H1 (cell line): ENCODE data around the gene CP. TPM values are rescaled to one million over a fixed set of nuclear protein-coding genes. Genes with fewer than 3 reads are reported as not detected.

Experiments used
- CTCF ChIA-PET: fragments of 300-600 bp; sonication (Branson Sonifier 250); formaldehyde crosslinking; loops from one replicate; lab custom pipeline; 2021; ENCODE audit not compliant: partially characterized antibody; lab: Charles Lee
- POLR2A ChIA-PET: fragments of 300-600 bp; sonication (Branson Sonifier 250); formaldehyde crosslinking; loops from one replicate; lab custom pipeline; 2021; ENCODE audit warnings: inconsistent platforms; ENCODE audit not compliant: partially characterized antibody; lab: Charles Lee
- DNase-seq, 2 experiments: peaks; one replicate each; pipeline versions ENCODE4 v3.0.0 to v3.0.0-alpha.2; 2010 to 2022; ENCODE audit warnings: low spot score in 2 of 2, low read depth in 1 of 2, mixed read lengths in 1 of 2
- FAIRE-seq: peaks from 2 replicates; lab custom pipeline; 2011; peaks lifted over from hg19 to GRCh38; lab: Jason Lieb, UNC
- H2AFZ ChIP-seq: 2 replicates; pipeline ENCODE4 v1.8.1; 2012; ENCODE audit warnings: low read length, inconsistent platforms
- H2AK5ac ChIP-seq: 2 replicates; pipeline ENCODE4 v1.6.1; 2013; ENCODE audit warnings: low read depth, low read length
- H2BK120ac ChIP-seq: replicated peaks from 2 replicates; pipeline ENCODE3; 2013; ENCODE audit warnings: low read depth, low read length, inconsistent platforms
- H2BK12ac ChIP-seq: 2 replicates; pipeline ENCODE4 v1.6.1; 2013; ENCODE audit warnings: low read depth, low read length
- H2BK15ac ChIP-seq: 2 replicates; pipeline ENCODE4 v1.6.1; 2013; ENCODE audit warnings: low read length
- H2BK20ac ChIP-seq: 2 replicates; pipeline ENCODE4 v1.6.1; 2013; ENCODE audit warnings: low read length
- H2BK5ac ChIP-seq: 2 replicates; pipeline ENCODE4 v1.6.1; 2013; ENCODE audit warnings: low read depth, low read length
- H3K14ac ChIP-seq: 2 replicates; pipeline ENCODE4 v1.6.1; 2013; ENCODE audit warnings: inconsistent platforms; ENCODE audit not compliant: insufficient read length
- H3K18ac ChIP-seq: 2 replicates; pipeline ENCODE4 v1.6.1; 2013; ENCODE audit warnings: low read length; ENCODE audit errors: extremely low read depth
- H3K23ac ChIP-seq: 2 replicates; pipeline ENCODE4 v1.6.1; 2013; ENCODE audit warnings: inconsistent platforms; ENCODE audit not compliant: insufficient read length
- H3K23me2 ChIP-seq: 2 replicates; pipeline ENCODE4 v1.6.1; 2013; ENCODE audit warnings: low read depth, low read length
- H3K27ac ChIP-seq: 2 replicates; pipeline ENCODE4 v1.6.1; 2011; ENCODE audit warnings: low read depth, low read length, inconsistent platforms
- H3K27me3 ChIP-seq, 4 experiments: replicated peaks in 1 of 4; 1 replicate in 1 of 4; 2 replicates in 3 of 4; pipeline versions ENCODE4 v1.6.1 to v1.8.1; 2011 to 2013; ENCODE audit warnings: low read length in 3 of 4, mild to moderate bottlenecking in 3 of 4, inconsistent platforms in 2 of 4, mixed read lengths in 2 of 4, moderate library complexity in 1 of 4; ENCODE audit not compliant: control insufficient read depth in 3 of 4, insufficient read depth in 3 of 4; ENCODE audit errors: extremely low read depth in 1 of 4
- H3K36me3 ChIP-seq, 4 experiments: 2 replicates each; pipeline versions ENCODE4 v1.6.1 to v1.8.1; 2011 to 2013; ENCODE audit warnings: mild to moderate bottlenecking in 4 of 4, low read length in 3 of 4, moderate library complexity in 2 of 4, control low read depth in 1 of 4, inconsistent platforms in 1 of 4; ENCODE audit not compliant: insufficient read depth in 4 of 4, control insufficient read depth in 2 of 4
- H3K4ac ChIP-seq: replicated peaks from 2 replicates; pipeline ENCODE3; 2013; ENCODE audit warnings: low read length, low read depth, mixed read lengths, inconsistent platforms; ENCODE audit not compliant: insufficient read length
- H3K4me1 ChIP-seq, 4 experiments: replicated peaks in 1 of 4; 1 replicate in 1 of 4; 2 replicates in 3 of 4; pipeline versions ENCODE4 v1.6.1 to v1.8.1; 2011 to 2013; ENCODE audit warnings: low read length in 3 of 4, inconsistent platforms in 2 of 4, mixed read lengths in 1 of 4; ENCODE audit not compliant: insufficient read depth in 4 of 4, control insufficient read depth in 3 of 4
- H3K4me2 ChIP-seq, 2 experiments: 2 replicates each; pipeline versions ENCODE4 v1.6.1 to v1.8.1; 2011 to 2013; ENCODE audit warnings: low read depth in 2 of 2, low read length in 2 of 2, control low read depth in 1 of 2, inconsistent platforms in 1 of 2, mild to moderate bottlenecking in 1 of 2; ENCODE audit not compliant: insufficient read depth in 1 of 2
- H3K4me3 ChIP-seq, 4 experiments: fragments of 200-600, 300-600 bp in 1 of 4; sonication (generic), shearing (Covaris generic), sonication (Bioruptor Twin) in 1 of 4; 2 replicates each; pipeline versions ENCODE4 v1.5.1 to v1.8.1; 2011 to 2016; ENCODE audit warnings: low read length in 4 of 4, low read depth in 3 of 4, control low read depth in 2 of 4, inconsistent platforms in 2 of 4, mild to moderate bottlenecking in 2 of 4, mixed read lengths in 1 of 4, moderate library complexity in 1 of 4; ENCODE audit not compliant: insufficient read depth in 2 of 4; ENCODE audit errors: extremely low read depth in 1 of 4
- H3K56ac ChIP-seq: replicated peaks from 2 replicates; pipeline ENCODE3; 2013; ENCODE audit warnings: low read depth, mild to moderate bottlenecking, mixed read lengths, low read length, inconsistent platforms; ENCODE audit not compliant: insufficient read length
- H3K79me1 ChIP-seq: 2 replicates; pipeline ENCODE4 v1.6.1; 2013; ENCODE audit warnings: low read depth, low read length, control low read depth
- H3K79me2 ChIP-seq, 2 experiments: 2 replicates each; pipeline versions ENCODE4 v1.6.1 to v1.8.1; 2012 to 2013; ENCODE audit warnings: low read length in 2 of 2, mild to moderate bottlenecking in 2 of 2, inconsistent platforms in 1 of 2; ENCODE audit not compliant: insufficient read depth in 2 of 2, control insufficient read depth in 1 of 2
- H3K9ac ChIP-seq, 4 experiments: replicated peaks in 1 of 4; 1 replicate in 1 of 4; 2 replicates in 3 of 4; pipeline versions ENCODE4 v1.6.1 to v1.8.1; 2011 to 2013; ENCODE audit warnings: low read depth in 3 of 4, low read length in 3 of 4, control low read depth in 2 of 4, mild to moderate bottlenecking in 2 of 4, moderate library complexity in 2 of 4, inconsistent platforms in 1 of 4; ENCODE audit errors: extremely low read depth in 1 of 4
- H3K9me3 ChIP-seq, 2 experiments: 2 replicates each; pipeline versions ENCODE4 v1.6.1 to v1.8.1; 2012 to 2013; ENCODE audit warnings: mild to moderate bottlenecking in 2 of 2, moderate library complexity in 2 of 2, control low read depth in 1 of 2, inconsistent platforms in 1 of 2, low read depth in 1 of 2, low read length in 1 of 2, mixed read lengths in 1 of 2; ENCODE audit not compliant: insufficient read depth in 2 of 2
- H4K20me1 ChIP-seq, 2 experiments: replicated peaks in 1 of 2; 2 replicates each; pipeline versions ENCODE3 to v1.8.1; 2011 to 2013; ENCODE audit warnings: inconsistent platforms in 2 of 2, low read length in 2 of 2, mild to moderate bottlenecking in 1 of 2; ENCODE audit not compliant: insufficient read depth in 2 of 2, control insufficient read depth in 1 of 2
- H4K5ac ChIP-seq: 2 replicates; pipeline ENCODE4 v1.6.1; 2013; ENCODE audit warnings: low read length, low read depth, mixed read lengths, inconsistent platforms; ENCODE audit not compliant: insufficient read length
- H4K8ac ChIP-seq: 2 replicates; pipeline ENCODE4 v1.8.0; 2013; ENCODE audit warnings: mild to moderate bottlenecking, moderate library complexity, low read length, inconsistent platforms; ENCODE audit not compliant: insufficient read depth; ENCODE audit errors: extremely low read depth
- H4K91ac ChIP-seq: replicated peaks from 2 replicates; pipeline ENCODE3; 2013; ENCODE audit warnings: low read length, mixed read lengths, inconsistent platforms; ENCODE audit not compliant: insufficient read length
- BACH1 ChIP-seq: IDR thresholded peaks from 2 replicates; pipeline ENCODE4 v1.6.1; 2012; ENCODE audit warnings: low read length, improper control_type of control experiment
- CEBPB ChIP-seq: IDR thresholded peaks from 2 replicates; pipeline ENCODE4 v1.6.1; 2012; ENCODE audit warnings: low read depth, low read length
- E2F6 ChIP-seq: IDR thresholded peaks from 2 replicates; pipeline ENCODE4 v1.6.1; 2012; ENCODE audit warnings: inconsistent platforms
- HDAC6 ChIP-seq: IDR thresholded peaks from one replicate; pipeline ENCODE4 v1.7.1; 2012; ENCODE audit warnings: low read depth, mild to moderate bottlenecking, inconsistent platforms, low read length, moderate library complexity
- POLR2A ChIP-seq, 2 experiments: IDR thresholded peaks; 1 replicate in 1 of 2; 2 replicates in 1 of 2; pipeline ENCODE4 v1.6.1; 2011; ENCODE audit warnings: low read depth in 2 of 2, low read length in 2 of 2, mild to moderate bottlenecking in 2 of 2; ENCODE audit errors: control extremely low read depth in 1 of 2
- WGBS, 2 experiments: shearing (Covaris generic) in 1 of 2; methylation state at CpG; one replicate each; pipeline versions ENCODE4 v1.1.6 to v1.1.7; 2013 to 2015; ENCODE audit warnings: low lambda C conversion rate in 2 of 2, mixed read lengths in 2 of 2, inconsistent platforms in 1 of 2, low coverage in 1 of 2, missing lambda C conversion rate in 1 of 2; ENCODE audit not compliant: insufficient replicate concordance in 2 of 2, insufficient coverage in 1 of 2, insufficient read length in 1 of 2; ENCODE audit errors: extremely low coverage in 1 of 2, missing lambda C conversion rate in 1 of 2; 5-methylcytosine and 5-hydroxymethylcytosine counted together
- polyA plus RNA-seq, 7 experiments: library from polyadenylated mRNA; depleted of rRNA in 3 of 7; stranded (reverse) in 5 of 7; unstranded in 2 of 7; fragments of >200 nt in 5 of 7; fragments of 200-250 nt in 2 of 7; gene quantifications; 1 replicate in 5 of 7; 2 replicates in 1 of 7; 4 replicates in 1 of 7; pipeline versions ENCODE4 v1.2.1 to v1.2.3, GENCODE V29; 2011 to 2013; ENCODE audit warnings: missing spikeins in 2 of 7, mixed read lengths in 2 of 7
- total RNA-seq: library from RNA; stranded (reverse); fragmentation: NEBNext Ultra II Directional; extraction: Animal tissue kit (Norgen Biotek cat#: 25700); gene quantifications from 2 replicates; pipeline ENCODE4 v1.2.1, GENCODE V29; 2021

Gene CP
- total and polyA plus RNA-seq, 2 of the 8 experiments (the other 6 are each of a cell fraction or from before 2014, with no cell fraction given), result 0.32 to 2.6 TPM

- Histone ChIP-seq H3K36me3 (no peaks in the 10 kb centered on the region), H3K14ac (no peak overlapping the region), H3K4me1 (peaks cover 0 to 10% (median under 1%) of the 10 kb centered on the region in 4 experiments; a peak in 2 of 7 replicates), H3K9me3 (no peaks in the 10 kb centered on the region), H3K79me1 (no peaks in the 10 kb centered on the region), H4K8ac (no peak overlapping the region), H4K20me1 (no peaks in the 10 kb centered on the region), H2AK5ac (no peak overlapping the region), H3K27ac (no peak overlapping the region), H4K5ac (no peak overlapping the region), H3K9ac (no peak overlapping the region), H3K4me3 (no peak overlapping the region), H3K4me2 (no peak overlapping the region), H2BK12ac (no peak overlapping the region), H3K27me3 (peaks cover 0 to 5% (median 2%) of the 10 kb centered on the region in 4 experiments; a peak in 3 of 7 replicates), H2AFZ (0 out of 2 replicates have a peak overlapping the region, but pooled peaks have one; percentile 6), H3K23ac (no peak overlapping the region), H3K18ac (no peak overlapping the region), H3K23me2 (no peaks in the 10 kb centered on the region; the same call in 1 of the 2 replicates), H4K91ac (no peak overlapping the region), H3K79me2 (no peaks in the 10 kb centered on the region), H2BK120ac (no peak overlapping the region), H3K4ac (no peak overlapping the region), H2BK15ac (no peak overlapping the region), H2BK20ac (no peak overlapping the region), H2BK5ac (no peak overlapping the region), H3K56ac (no peak overlapping the region)
- no peak for DNase-seq
- POLR2A ChIA-PET, result interaction anchor here (1.4 kb wide), 1 partner anchor 11 kb away, joined by 3 read pairs; no protein-coding TSS in a partner anchor
- CTCF ChIA-PET, result interaction anchor here (1.1 to 2.4 kb wide), 3 partner anchors 16 to 126 kb away, joined by 3 to 9 read pairs (median 3); no protein-coding TSS in a partner anchor
- WGBS, 2 experiments, result 86% methylated on average over 3 of the region's 3 CpGs; no CpG with 5 or more reads in 1 of the 2 experiments
- FAIRE-seq, result no peak
- TF ChIP-seq E2F6 (no peak), POLR2A (IDR thresholded peaks at IDR 0.05; ENCODE audit: control extremely low read depth in 1 of 2, low read depth in 2 of 2, low read length in 2 of 2) (no peak), CEBPB (no peak), HDAC6 (no peak), BACH1 (no peak)
Measured at GRCh38 chr3:149245738-149246451, 24.3 kb upstream of the CP start.
